Neural progenitor cell (in vitro differentiated cells): ENCODE results near the gene KLHDC4. TPM values are rescaled to one million over a fixed set of nuclear protein-coding genes. Genes with fewer than 3 reads are reported as not detected.

Experiments used
- DNase-seq: peaks from one replicate; pipeline ENCODE4 v3.0.0-alpha.2; 2016; ENCODE audit warnings: low spot score
- H2AFZ ChIP-seq: fragments of 200-600 bp; sonication (generic); replicated peaks from 2 replicates; pipeline ENCODE4 v1.6.1; 2016; ENCODE audit warnings: antibody characterized with exemption
- H3F3A ChIP-seq: fragments of 200-600 bp; sonication (generic); 2 replicates; pipeline ENCODE4 v1.6.1; 2016; ENCODE audit warnings: antibody characterized with exemption, low read depth
- H3K27ac ChIP-seq: fragments of 200-600 bp; sonication (generic); 2 replicates; pipeline ENCODE4 v1.5.1; 2016; ENCODE audit warnings: mild to moderate bottlenecking
- H3K27me3 ChIP-seq: fragments of 200-600 bp; sonication (generic); 2 replicates; pipeline ENCODE4 v1.6.1; 2016; ENCODE audit warnings: mild to moderate bottlenecking, moderate library complexity
- H3K36me3 ChIP-seq: fragments of 200-600 bp; sonication (generic); 2 replicates; pipeline ENCODE4 v1.5.1; 2016
- H3K4me1 ChIP-seq: fragments of 200-600 bp; sonication (generic); 2 replicates; pipeline ENCODE4 v1.6.1; 2016; ENCODE audit warnings: mixed run types
- H3K4me2 ChIP-seq: fragments of 200-600 bp; sonication (generic); 2 replicates; pipeline ENCODE4 v1.6.1; 2016
- H3K4me3 ChIP-seq: fragments of 200-600 bp; sonication (generic); 2 replicates; pipeline ENCODE4 v1.5.1; 2016
- H3K79me2 ChIP-seq: fragments of 200-600 bp; sonication (generic); 2 replicates; pipeline ENCODE4 v1.6.1; 2016; ENCODE audit warnings: low read depth
- H3K9ac ChIP-seq: fragments of 200-600 bp; sonication (generic); 2 replicates; pipeline ENCODE4 v1.6.1; 2016
- H3K9me3 ChIP-seq: fragments of 200-600 bp; sonication (generic); 2 replicates; pipeline ENCODE4 v1.5.1; 2016; ENCODE audit warnings: low read depth
- H4K20me1 ChIP-seq: fragments of 200-600 bp; sonication (generic); 2 replicates; pipeline ENCODE4 v1.6.1; 2016; ENCODE audit warnings: low read depth
- H3K27ac Mint-ChIP-seq: 3 replicates; pipeline ENCODE4 v1.8.0; 2021; ENCODE audit warnings: mixed read lengths
- H3K27me3 Mint-ChIP-seq: 2 replicates; pipeline ENCODE4 v1.8.0; 2022; ENCODE audit warnings: low read depth, mild to moderate bottlenecking, inconsistent platforms, moderate library complexity, mixed read lengths; ENCODE audit not compliant: insufficient read depth
- H3K36me3 Mint-ChIP-seq: 3 replicates; pipeline ENCODE4 v1.8.0; 2021; ENCODE audit warnings: mixed read lengths
- H3K4me1 Mint-ChIP-seq: 3 replicates; pipeline ENCODE4 v1.8.0; 2021; ENCODE audit warnings: mixed read lengths
- H3K4me3 Mint-ChIP-seq: 3 replicates; pipeline ENCODE4 v1.8.0; 2021; ENCODE audit warnings: mild to moderate bottlenecking, moderate library complexity, mixed read lengths
- H3K9me3 Mint-ChIP-seq: 3 replicates; pipeline ENCODE4 v1.8.0; 2020; ENCODE audit warnings: mixed read lengths
- EZH2 ChIP-seq: fragments of 200-600 bp; sonication (generic); IDR thresholded peaks from 2 replicates; pipeline ENCODE4 v1.6.1; 2017; ENCODE audit warnings: antibody characterized with exemption, mild to moderate bottlenecking, moderate library complexity
- EZH2phosphoT487 ChIP-seq: fragments of 200-600 bp; sonication (generic); IDR thresholded peaks from 2 replicates; pipeline ENCODE4 v1.6.1; 2017; ENCODE audit warnings: antibody characterized with exemption
- total RNA-seq: library from RNA; depleted of rRNA; stranded (reverse); fragments of >200 nt; gene quantifications from 2 replicates; pipeline ENCODE4 v1.2.3, GENCODE V29; 2015; ENCODE audit warnings: low replicate concordance
- TF ChIP-seq, protein P1 (sequence below): fragments of 200-600 bp; sonication (generic); IDR thresholded peaks from 2 replicates; pipeline ENCODE4 v1.5.1; 2017; ENCODE audit warnings: antibody characterized with exemption, mild to moderate bottlenecking

The KLHDC4 gene
- total RNA-seq, 1 donor from 2014 or later, result 19.2 TPM

DNA sequence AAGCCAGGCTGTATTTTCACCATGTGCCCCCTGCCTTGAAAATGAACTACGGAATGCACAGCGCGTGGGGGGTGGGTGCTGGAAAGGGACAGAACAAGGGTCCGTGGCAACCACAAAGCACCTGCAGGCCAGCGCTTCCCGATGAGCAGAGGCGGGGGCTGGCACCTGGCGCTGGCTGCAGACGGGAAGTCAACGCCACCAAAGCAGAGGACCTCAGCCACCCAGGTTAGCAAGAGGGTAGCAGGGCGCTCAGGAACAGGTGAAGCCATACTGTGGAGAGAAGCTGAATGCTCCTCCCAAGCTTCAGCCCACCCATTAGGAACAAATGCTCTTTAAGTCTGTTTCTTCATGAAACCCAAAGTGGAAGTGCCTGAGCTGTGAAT is 64.7 kb downstream of the KLHDC4 start:
- H3K4me3 ChIP-seq, result no peak overlapping the region
- no peaks in the 10 kb centered on the region for H3K9me3 ChIP-seq
- Mint-ChIP-seq H3K36me3 (peaks cover 10% of the 10 kb centered on the region), H3K27me3 (no peaks in the 10 kb centered on the region), H3K4me3 (no peak overlapping the region), H3K27ac (no peak overlapping the region), H3K4me1 (peaks cover 7% of the 10 kb centered on the region), H3K9me3 (no peaks in the 10 kb centered on the region)
- peaks cover 8% of the 10 kb centered on the region for H4K20me1 ChIP-seq
- H3K27me3 ChIP-seq, result no peaks in the 10 kb centered on the region
- no peak overlapping the region for H3K9ac ChIP-seq
- H3K79me2 ChIP-seq, result peaks cover 6% of the 10 kb centered on the region
- TF ChIP-seq, protein P1, sequence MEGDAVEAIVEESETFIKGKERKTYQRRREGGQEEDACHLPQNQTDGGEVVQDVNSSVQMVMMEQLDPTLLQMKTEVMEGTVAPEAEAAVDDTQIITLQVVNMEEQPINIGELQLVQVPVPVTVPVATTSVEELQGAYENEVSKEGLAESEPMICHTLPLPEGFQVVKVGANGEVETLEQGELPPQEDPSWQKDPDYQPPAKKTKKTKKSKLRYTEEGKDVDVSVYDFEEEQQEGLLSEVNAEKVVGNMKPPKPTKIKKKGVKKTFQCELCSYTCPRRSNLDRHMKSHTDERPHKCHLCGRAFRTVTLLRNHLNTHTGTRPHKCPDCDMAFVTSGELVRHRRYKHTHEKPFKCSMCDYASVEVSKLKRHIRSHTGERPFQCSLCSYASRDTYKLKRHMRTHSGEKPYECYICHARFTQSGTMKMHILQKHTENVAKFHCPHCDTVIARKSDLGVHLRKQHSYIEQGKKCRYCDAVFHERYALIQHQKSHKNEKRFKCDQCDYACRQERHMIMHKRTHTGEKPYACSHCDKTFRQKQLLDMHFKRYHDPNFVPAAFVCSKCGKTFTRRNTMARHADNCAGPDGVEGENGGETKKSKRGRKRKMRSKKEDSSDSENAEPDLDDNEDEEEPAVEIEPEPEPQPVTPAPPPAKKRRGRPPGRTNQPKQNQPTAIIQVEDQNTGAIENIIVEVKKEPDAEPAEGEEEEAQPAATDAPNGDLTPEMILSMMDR, result no peak
- TF ChIP-seq EZH2phosphoT487 (no peak), EZH2 (no peak)
- H3K4me1 ChIP-seq, result peaks cover 12% of the 10 kb centered on the region
- no peak for DNase-seq
- no peak overlapping the region for H3K4me2 ChIP-seq
- H3K36me3 ChIP-seq, result no peaks in the 10 kb centered on the region
- no peak overlapping the region for H3K27ac ChIP-seq
- no peaks in the 10 kb centered on the region for H3F3A ChIP-seq
- no peak overlapping the region for H2AFZ ChIP-seq

DNA sequence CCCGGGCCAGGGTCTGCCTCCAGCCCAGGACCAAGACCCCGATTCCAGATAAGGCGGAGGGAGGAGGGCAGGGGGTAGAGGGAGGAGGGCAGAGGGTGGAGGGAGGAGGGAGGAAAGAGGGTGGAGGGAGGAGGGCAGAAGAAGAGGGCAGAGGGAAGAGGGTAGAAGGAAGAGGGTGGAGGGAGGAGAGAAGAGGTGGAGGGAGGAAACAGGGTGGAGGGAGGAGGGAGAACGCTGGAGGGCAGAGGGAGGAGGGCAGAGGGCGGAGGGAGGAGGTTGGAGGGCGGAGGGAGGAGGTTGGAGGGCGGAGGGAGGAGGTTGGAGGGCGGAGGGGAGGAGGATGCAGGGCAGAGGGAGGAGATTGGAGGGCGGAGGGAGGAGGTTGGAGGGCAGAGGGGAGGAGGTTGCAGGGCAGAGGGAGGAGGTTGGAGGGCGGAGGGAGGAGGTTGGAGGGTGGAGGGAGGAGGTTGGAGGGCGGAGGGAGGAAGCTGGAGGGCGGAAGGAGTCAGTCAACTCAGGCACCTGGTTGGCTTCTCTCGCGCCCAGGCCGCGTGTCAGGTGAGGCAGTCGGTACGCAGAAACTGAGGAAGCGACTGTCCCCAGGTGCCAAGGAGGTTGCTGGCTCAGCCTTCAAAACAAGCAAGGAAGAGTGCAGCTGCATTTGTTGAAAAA is 65.2 kb downstream of the KLHDC4 start:
- DNase-seq, result no peak
- peaks cover 7% of the 10 kb centered on the region for H3K4me1 Mint-ChIP-seq
- peaks cover 10% of the 10 kb centered on the region for H3K36me3 Mint-ChIP-seq

DNA sequence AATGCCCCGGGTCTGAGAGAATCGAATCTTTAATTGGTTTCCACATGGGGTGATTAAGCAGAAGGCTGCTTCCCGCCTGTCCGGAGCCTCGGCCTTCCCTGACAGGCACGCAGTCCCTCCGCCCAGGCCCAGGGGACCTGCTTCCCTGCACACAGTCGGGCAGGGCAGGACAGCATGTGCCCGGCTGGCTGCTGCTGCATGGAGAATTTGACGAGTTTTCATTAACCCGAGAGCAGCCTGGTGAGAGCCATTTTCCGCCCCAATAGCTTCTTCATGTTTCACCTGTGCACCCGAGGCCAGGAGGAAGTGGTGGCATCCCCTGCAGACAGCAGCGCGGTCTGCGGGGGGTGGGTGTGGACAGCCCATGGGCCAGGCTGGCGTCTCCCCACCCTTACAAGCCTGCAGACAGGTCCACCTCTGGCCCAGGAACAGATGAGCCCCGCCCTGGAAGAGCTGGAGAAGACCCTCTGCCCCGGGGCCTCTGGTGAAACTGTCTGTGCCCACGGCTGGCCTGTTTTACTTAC is 67.0 kb downstream of the KLHDC4 start:
- Mint-ChIP-seq H3K9me3 (no peaks in the 10 kb centered on the region), H3K4me3 (no peak overlapping the region), H3K4me1 (no peaks in the 10 kb centered on the region), H3K27ac (no peak overlapping the region), H3K36me3 (peaks cover 5% of the 10 kb centered on the region), H3K27me3 (peaks cover 8% of the 10 kb centered on the region)
- TF ChIP-seq EZH2, result no peak
- no peak overlapping the region for H3K4me2 ChIP-seq
- no peaks in the 10 kb centered on the region for H3F3A ChIP-seq
- no peak for DNase-seq
- no peaks in the 10 kb centered on the region for H3K36me3 ChIP-seq
- H3K79me2 ChIP-seq, result no peaks in the 10 kb centered on the region
- no peaks in the 10 kb centered on the region for H3K27me3 ChIP-seq
- H2AFZ ChIP-seq, result no peak overlapping the region
- no peaks in the 10 kb centered on the region for H3K4me1 ChIP-seq
- no peak overlapping the region for H3K27ac ChIP-seq
- H3K4me3 ChIP-seq, result no peak overlapping the region
- H3K9me3 ChIP-seq, result no peaks in the 10 kb centered on the region
- H4K20me1 ChIP-seq, result peaks cover 10% of the 10 kb centered on the region
- H3K9ac ChIP-seq, result no peak overlapping the region

More for the DNA sequence above, 65.2 kb downstream of the KLHDC4 start:
- H3K79me2 ChIP-seq, result peaks cover 6% of the 10 kb centered on the region
- no peak overlapping the region for H3K4me3 ChIP-seq
- TF ChIP-seq EZH2phosphoT487, result no peak
- TF ChIP-seq, protein P1, result no peak
- TF ChIP-seq EZH2, result no peak
- no peak overlapping the region for H2AFZ ChIP-seq
- Mint-ChIP-seq H3K4me3 (no peak overlapping the region), H3K27me3 (no peaks in the 10 kb centered on the region), H3K27ac (no peak overlapping the region), H3K9me3 (no peaks in the 10 kb centered on the region)
- H3K4me2 ChIP-seq, result no peak overlapping the region
- H3K4me1 ChIP-seq, result peaks cover 8% of the 10 kb centered on the region
- H3K36me3 ChIP-seq, result no peaks in the 10 kb centered on the region
- H3K27me3 ChIP-seq, result no peaks in the 10 kb centered on the region
- no peaks in the 10 kb centered on the region for H3F3A ChIP-seq
- H3K9me3 ChIP-seq, result no peaks in the 10 kb centered on the region
- peaks cover 8% of the 10 kb centered on the region for H4K20me1 ChIP-seq
- no peak overlapping the region for H3K27ac ChIP-seq
- H3K9ac ChIP-seq, result no peak overlapping the region

DNA sequence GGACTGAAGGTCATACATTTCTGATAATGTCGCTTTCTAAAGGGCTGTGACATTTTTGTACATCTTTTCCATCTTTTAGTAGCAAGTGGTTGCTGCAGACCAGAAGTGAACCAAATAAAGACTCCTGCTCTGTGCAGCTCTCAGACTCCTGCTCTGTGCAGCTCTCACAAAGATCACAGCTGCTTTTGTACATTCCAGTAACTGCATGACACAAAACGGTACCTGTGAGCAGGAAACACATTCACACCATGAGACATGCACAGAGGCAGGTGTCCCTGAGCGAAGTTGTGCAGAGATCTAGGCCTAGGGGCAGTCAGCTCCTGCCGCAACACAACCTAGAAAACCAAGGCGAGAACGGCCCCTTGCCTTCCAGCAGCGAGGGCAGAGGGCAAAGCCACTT is 67.5 kb downstream of the KLHDC4 start:
- Histone ChIP-seq H3K36me3 (no peaks in the 10 kb centered on the region), H3K27me3 (no peaks in the 10 kb centered on the region), H3K4me3 (no peak overlapping the region), H3K27ac (no peak overlapping the region), H3K79me2 (no peaks in the 10 kb centered on the region), H3K4me1 (no peaks in the 10 kb centered on the region), H2AFZ (no peak overlapping the region), H4K20me1 (peaks cover 14% of the 10 kb centered on the region), H3K4me2 (no peak overlapping the region), H3K9ac (no peak overlapping the region), H3K9me3 (no peaks in the 10 kb centered on the region), H3F3A (no peaks in the 10 kb centered on the region)
- Mint-ChIP-seq H3K36me3 (peaks cover 5% of the 10 kb centered on the region), H3K4me1 (no peaks in the 10 kb centered on the region), H3K4me3 (no peak overlapping the region), H3K9me3 (no peaks in the 10 kb centered on the region), H3K27me3 (peaks cover 8% of the 10 kb centered on the region), H3K27ac (peak overlapping the region; percentile 57)
- TF ChIP-seq, protein P1, result no peak
- TF ChIP-seq EZH2phosphoT487, result no peak
- TF ChIP-seq EZH2, result no peak
- no peak for DNase-seq
